ENCODE results near the gene ASS1.

Gene ASS1

GRCh38 chr9:130427326-130427725, 17.4 kb upstream of the ASS1 start:
- Histone ChIP-seq H3K4me1 (ENCODE audit: insufficient read depth, low read length) (no peaks in the 10 kb centered on the region), H3K36me3 (ENCODE audit: insufficient read depth, low read length) (no peaks in the 10 kb centered on the region), H3K79me2 (ENCODE audit: insufficient read depth, low read length) (no peaks in the 10 kb centered on the region), H3K27ac (ENCODE audit: low read length) (no peak overlapping the region), H3K4me2 (ENCODE audit: insufficient read depth, low read length) (no peak overlapping the region), H3K9me3 (ENCODE audit: insufficient read depth, low read length, severe bottlenecking) (no peaks in the 10 kb centered on the region), H3K27me3 (ENCODE audit: insufficient read depth, low read length, poor library complexity) (no peaks in the 10 kb centered on the region), H3K4me3 (ENCODE audit: low read depth in 1 of 2, low read length in 2 of 2) (no peak overlapping the region), H4K20me1 (ENCODE audit: insufficient read depth, low read length) (no peaks in the 10 kb centered on the region), H2AFZ (ENCODE audit: low read depth, low read length) (no peak overlapping the region), H3K9ac (ENCODE audit: low read depth, low read length) (no peak overlapping the region)
- DNase-seq = no peak
- ATAC-seq (ENCODE audit: insufficient read depth, low read depth) = no peak
- TF ChIP-seq CTCF (IDR thresholded peaks at IDR 0.05; ENCODE audit: borderline replicate concordance, extremely low read depth, low read length, poor library complexity, severe bottlenecking) (no peak), EZH2 (IDR thresholded peaks at IDR 0.05; ENCODE audit: borderline replicate concordance, low read depth, low read length, severe bottlenecking) (no peak)

- Histone ChIP-seq H3K27ac (ENCODE audit: low read length) (no peak overlapping the region), H3K79me2 (ENCODE audit: insufficient read depth, low read length) (no peaks in the 10 kb centered on the region), H4K20me1 (ENCODE audit: insufficient read depth, low read length) (no peaks in the 10 kb centered on the region), H3K4me1 (ENCODE audit: insufficient read depth, low read length) (no peaks in the 10 kb centered on the region), H2AFZ (ENCODE audit: low read depth, low read length) (no peak overlapping the region), H3K4me2 (ENCODE audit: insufficient read depth, low read length) (no peak overlapping the region), H3K9ac (ENCODE audit: low read depth, low read length) (no peak overlapping the region), H3K4me3 (ENCODE audit: low read depth in 1 of 2, low read length in 2 of 2) (no peak overlapping the region), H3K27me3 (ENCODE audit: insufficient read depth, low read length, poor library complexity) (no peaks in the 10 kb centered on the region), H3K9me3 (ENCODE audit: insufficient read depth, low read length, severe bottlenecking) (no peaks in the 10 kb centered on the region), H3K36me3 (ENCODE audit: insufficient read depth, low read length) (no peaks in the 10 kb centered on the region)
- TF ChIP-seq EZH2 (IDR thresholded peaks at IDR 0.05; ENCODE audit: borderline replicate concordance, low read depth, low read length, severe bottlenecking) = no peak
- TF ChIP-seq CTCF (IDR thresholded peaks at IDR 0.05; ENCODE audit: borderline replicate concordance, extremely low read depth, low read length, poor library complexity, severe bottlenecking) = no peak
- DNase-seq (no peak), ATAC-seq (ENCODE audit: insufficient read depth, low read depth) (no peak)
Measured at GRCh38 chr9:130428086-130428665, 16.6 kb upstream of the ASS1 start.

- no peaks in the 10 kb centered on the region for H4K20me1 ChIP-seq (ENCODE audit: insufficient read depth, low read length)
- H3K9ac ChIP-seq (ENCODE audit: low read depth, low read length) = no peak overlapping the region
- no peak overlapping the region for H2AFZ ChIP-seq (ENCODE audit: low read depth, low read length)
- no peak overlapping the region for H3K4me2 ChIP-seq (ENCODE audit: insufficient read depth, low read length)
- no peaks in the 10 kb centered on the region for H3K4me1 ChIP-seq (ENCODE audit: insufficient read depth, low read length)
- H3K4me3 ChIP-seq (ENCODE audit: low read depth in 1 of 2, low read length in 2 of 2) = no peak overlapping the region
- no peaks in the 10 kb centered on the region for H3K27me3 ChIP-seq (ENCODE audit: insufficient read depth, low read length, poor library complexity)
- H3K79me2 ChIP-seq (ENCODE audit: insufficient read depth, low read length) = no peaks in the 10 kb centered on the region
- no peaks in the 10 kb centered on the region for H3K9me3 ChIP-seq (ENCODE audit: insufficient read depth, low read length, severe bottlenecking)
- no peaks in the 10 kb centered on the region for H3K36me3 ChIP-seq (ENCODE audit: insufficient read depth, low read length)
- no peak for DNase-seq
- no peak for TF ChIP-seq CTCF (IDR thresholded peaks at IDR 0.05; ENCODE audit: borderline replicate concordance, extremely low read depth, low read length, poor library complexity, severe bottlenecking)
- no peak for TF ChIP-seq EZH2 (IDR thresholded peaks at IDR 0.05; ENCODE audit: borderline replicate concordance, low read depth, low read length, severe bottlenecking)
- no peak overlapping the region for H3K27ac ChIP-seq (ENCODE audit: low read length)
- ATAC-seq (ENCODE audit: insufficient read depth, low read depth) = no peak
Measured at GRCh38 chr9:130429381-130429780, 15.4 kb upstream of the ASS1 start.

- Histone ChIP-seq H4K20me1 (ENCODE audit: insufficient read depth, low read length) (no peaks in the 10 kb centered on the region), H3K27me3 (ENCODE audit: insufficient read depth, low read length, poor library complexity) (no peaks in the 10 kb centered on the region), H3K27ac (ENCODE audit: low read length) (no peak overlapping the region), H3K4me2 (ENCODE audit: insufficient read depth, low read length) (no peak overlapping the region), H2AFZ (ENCODE audit: low read depth, low read length) (no peak overlapping the region), H3K79me2 (ENCODE audit: insufficient read depth, low read length) (no peaks in the 10 kb centered on the region), H3K4me1 (ENCODE audit: insufficient read depth, low read length) (no peaks in the 10 kb centered on the region), H3K9me3 (ENCODE audit: insufficient read depth, low read length, severe bottlenecking) (no peaks in the 10 kb centered on the region), H3K36me3 (ENCODE audit: insufficient read depth, low read length) (no peaks in the 10 kb centered on the region), H3K4me3 (ENCODE audit: low read depth in 1 of 2, low read length in 2 of 2) (no peak overlapping the region), H3K9ac (ENCODE audit: low read depth, low read length) (no peak overlapping the region)
- no peak for TF ChIP-seq EZH2 (IDR thresholded peaks at IDR 0.05; ENCODE audit: borderline replicate concordance, low read depth, low read length, severe bottlenecking)
- no peak for TF ChIP-seq CTCF (IDR thresholded peaks at IDR 0.05; ENCODE audit: borderline replicate concordance, extremely low read depth, low read length, poor library complexity, severe bottlenecking)
- DNase-seq (no peak), ATAC-seq (ENCODE audit: insufficient read depth, low read depth) (no peak)
Measured at GRCh38 chr9:130429831-130430230, 14.9 kb upstream of the ASS1 start.
